ENCODE results near the gene AGBL4. TPM values are rescaled to one million over a fixed set of nuclear protein-coding genes. Genes with fewer than 3 reads are reported as not detected.
"Not testable (repeated sequence)": the region's sequence is repeated elsewhere in the genome, so short reads cannot be mapped to it uniquely, and the experiment has no call there.

The AGBL4 gene
- total RNA-seq, 2 donors from 2014 or later, result not detected

GRCh38 chr1:49331066-49331852, 692.5 kb downstream of the AGBL4 start:
- TF ChIP-seq CTCF (IDR thresholded peaks at IDR 0.05), result no peak
- no peak overlapping the region for H3K27ac ChIP-seq
- ATAC-seq (ENCODE audit: insufficient number of reproducible peaks, low FRiP score, low read depth) (no peak), DNase-seq (ENCODE audit: low spot score) (no peak)
- H3K4me1 ChIP-seq (ENCODE audit: control insufficient read depth in 1 of 2, low read depth in 2 of 2), result no peaks in the 10 kb centered on the region
- H3K36me3 ChIP-seq, result no peaks in the 10 kb centered on the region
- H3K9me3 ChIP-seq, result no peaks in the 10 kb centered on the region
- no peak overlapping the region for H3K4me3 ChIP-seq
- H3K27me3 ChIP-seq (replicated peaks; ENCODE audit: insufficient read depth), result no peaks in the 10 kb centered on the region

- Histone ChIP-seq H3K27me3 (replicated peaks; ENCODE audit: insufficient read depth) (no peaks in the 10 kb centered on the region), H3K4me3 (no peak overlapping the region), H3K27ac (no peak overlapping the region), H3K9me3 (no peaks in the 10 kb centered on the region), H3K4me1 (ENCODE audit: control insufficient read depth in 1 of 2, low read depth in 2 of 2) (no peaks in the 10 kb centered on the region), H3K36me3 (no peaks in the 10 kb centered on the region)
- TF ChIP-seq CTCF (IDR thresholded peaks at IDR 0.05), result no peak
- DNase-seq (ENCODE audit: low spot score) (no peak), ATAC-seq (ENCODE audit: insufficient number of reproducible peaks, low FRiP score, low read depth) (no peak)
Observed at GRCh38 chr1:49323925-49324540, 699.7 kb downstream of the AGBL4 start.

- not testable (repeated sequence) for H3K27ac ChIP-seq; H3K9me3 ChIP-seq; H3K36me3 ChIP-seq; H3K27me3 ChIP-seq (replicated peaks; ENCODE audit: insufficient read depth); H3K4me3 ChIP-seq; H3K4me1 ChIP-seq (ENCODE audit: control insufficient read depth in 1 of 2, low read depth in 2 of 2); ATAC-seq (ENCODE audit: insufficient number of reproducible peaks, low FRiP score, low read depth); DNase-seq (ENCODE audit: low spot score)
Observed at GRCh38 chr1:49320493-49320892, 703.3 kb downstream of the AGBL4 start.

- ATAC-seq (ENCODE audit: insufficient number of reproducible peaks, low FRiP score, low read depth) (no peak), DNase-seq (ENCODE audit: low spot score) (no peak)
- no peaks in the 10 kb centered on the region for H3K9me3 ChIP-seq
- no peak for TF ChIP-seq CTCF (IDR thresholded peaks at IDR 0.05)
- no peaks in the 10 kb centered on the region for H3K27me3 ChIP-seq (replicated peaks; ENCODE audit: insufficient read depth)
- no peaks in the 10 kb centered on the region for H3K4me1 ChIP-seq (ENCODE audit: control insufficient read depth in 1 of 2, low read depth in 2 of 2)
- H3K4me3 ChIP-seq, result no peak overlapping the region
- H3K36me3 ChIP-seq, result no peaks in the 10 kb centered on the region
- H3K27ac ChIP-seq, result no peak overlapping the region
Observed at GRCh38 chr1:49319426-49319963, 704.3 kb downstream of the AGBL4 start.

GRCh38 chr1:49318218-49318617, 705.5 kb downstream of the AGBL4 start:
- no peaks in the 10 kb centered on the region for H3K9me3 ChIP-seq
- no peak for ATAC-seq (ENCODE audit: insufficient number of reproducible peaks, low FRiP score, low read depth)
- H3K4me1 ChIP-seq (ENCODE audit: control insufficient read depth in 1 of 2, low read depth in 2 of 2), result no peaks in the 10 kb centered on the region
- DNase-seq (ENCODE audit: low spot score), result no peak
- H3K27me3 ChIP-seq (replicated peaks; ENCODE audit: insufficient read depth), result no peaks in the 10 kb centered on the region
- TF ChIP-seq CTCF (IDR thresholded peaks at IDR 0.05), result no peak
- no peak overlapping the region for H3K4me3 ChIP-seq
- H3K27ac ChIP-seq, result no peak overlapping the region
- no peaks in the 10 kb centered on the region for H3K36me3 ChIP-seq
